ENCODE measurements around the gene SV2C.
"Not testable (repeated sequence)": the region's sequence is repeated elsewhere in the genome, so short reads cannot be mapped to it uniquely, and the experiment has no call there.

Gene SV2C

GRCh38 chr5:76264681-76265080 is 181.5 kb downstream of the SV2C start:
- DNase-seq = no peak

GRCh38 chr5:76269259-76269931 is 186.2 kb downstream of the SV2C start:
- no peak for DNase-seq

- DNase-seq = no peak
Measured at GRCh38 chr5:76269932-76270610, 186.9 kb downstream of the SV2C start.

GRCh38 chr5:76271836-76272235 is 188.7 kb downstream of the SV2C start:
- no peak for DNase-seq

GRCh38 chr5:76273206-76273885 is 190.2 kb downstream of the SV2C start:
- DNase-seq = no peak

GRCh38 chr5:76274571-76274970 is 191.4 kb downstream of the SV2C start:
- no peak for DNase-seq

GRCh38 chr5:76277736-76278135 is 194.6 kb downstream of the SV2C start:
- DNase-seq = no peak

- no peak for DNase-seq
Measured at GRCh38 chr5:76278261-76278789, 195.1 kb downstream of the SV2C start.

- no peak for DNase-seq
Measured at GRCh38 chr5:76280494-76280893, 197.3 kb downstream of the SV2C start.

GRCh38 chr5:76283670-76284069 is 200.5 kb downstream of the SV2C start:
- no peak for DNase-seq

- no peak for DNase-seq
Measured at GRCh38 chr5:76289692-76290091, 206.5 kb downstream of the SV2C start.

GRCh38 chr5:76290321-76290757 is 207.2 kb downstream of the SV2C start:
- no peak for DNase-seq

GRCh38 chr5:76291305-76292077 is 208.3 kb downstream of the SV2C start:
- DNase-seq = peak; percentile 0

- no peak for DNase-seq
Measured at GRCh38 chr5:76292620-76293322, 209.6 kb downstream of the SV2C start.

- DNase-seq = no peak
Measured at GRCh38 chr5:76294573-76294972, 211.4 kb downstream of the SV2C start.

- no peak for DNase-seq
Measured at GRCh38 chr5:76298852-76299251, 215.7 kb downstream of the SV2C start.

GRCh38 chr5:76299592-76299991 is 216.4 kb downstream of the SV2C start:
- no peak for DNase-seq

GRCh38 chr5:76301932-76302331 is 218.7 kb downstream of the SV2C start:
- DNase-seq = not testable (repeated sequence)

GRCh38 chr5:76302661-76303060 is 219.5 kb downstream of the SV2C start:
- not testable (repeated sequence) for DNase-seq

GRCh38 chr5:76303921-76304320 is 220.7 kb downstream of the SV2C start:
- DNase-seq = peak; percentile 82

GRCh38 chr5:76305269-76305668 is 222.1 kb downstream of the SV2C start:
- DNase-seq = no peak

GRCh38 chr5:76305775-76306174 is 222.6 kb downstream of the SV2C start:
- no peak for DNase-seq

All from DMS153 (cell line).